Parathyroid adenoma (tissue), 2 donors: ENCODE data around the gene USP12.

Experiments
- H2AFZ ChIP-seq: fragments of 300-600 bp; sonication (generic); one replicate; pipeline ENCODE4 v1.7.0; 2017; ENCODE audit warnings: antibody characterized with exemption, mild to moderate bottlenecking
- H3K27ac ChIP-seq: fragments of 300-600 bp; sonication (generic); one replicate; pipeline ENCODE4 v1.7.0; 2017
- H3K27me3 ChIP-seq: fragments of 300-600 bp; sonication (generic); one replicate; pipeline ENCODE4 v1.7.0; 2017; ENCODE audit warnings: low read length; ENCODE audit not compliant: control insufficient read depth, insufficient read depth
- H3K36me3 ChIP-seq: fragments of 300-600 bp; sonication (generic); one replicate; pipeline ENCODE4 v1.7.0; 2017; ENCODE audit warnings: low read length; ENCODE audit not compliant: control insufficient read depth, insufficient read depth
- H3K4me1 ChIP-seq: fragments of 300-600 bp; sonication (generic); one replicate; pipeline ENCODE4 v1.7.0; 2017; ENCODE audit warnings: control low read depth
- H3K4me2 ChIP-seq: fragments of 300-600 bp; sonication (generic); one replicate; pipeline ENCODE4 v1.7.0; 2017; ENCODE audit warnings: low read length
- H3K4me3 ChIP-seq: fragments of 300-600 bp; sonication (generic); one replicate; pipeline ENCODE4 v1.7.0; 2017; ENCODE audit warnings: low read depth, low read length
- H3K79me2 ChIP-seq: fragments of 300-600 bp; sonication (generic); one replicate; pipeline ENCODE4 v1.7.0; 2017; ENCODE audit warnings: control low read depth
- H3K9ac ChIP-seq: fragments of 300-600 bp; sonication (generic); one replicate; pipeline ENCODE4 v1.7.0; 2017; ENCODE audit warnings: mild to moderate bottlenecking
- H3K9me3 ChIP-seq: fragments of 300-600 bp; sonication (generic); one replicate; pipeline ENCODE4 v1.7.0; 2017; ENCODE audit warnings: low read length; ENCODE audit not compliant: control insufficient read depth
- TF ChIP-seq, protein P1 (sequence below): fragments of 300-600 bp; sonication (generic); IDR thresholded peaks from one replicate; pipeline ENCODE4 v1.7.0; 2017; ENCODE audit warnings: antibody characterized with exemption, mild to moderate bottlenecking
- donor health status: primary hyperparathyroidism.

Gene USP12

DNA sequence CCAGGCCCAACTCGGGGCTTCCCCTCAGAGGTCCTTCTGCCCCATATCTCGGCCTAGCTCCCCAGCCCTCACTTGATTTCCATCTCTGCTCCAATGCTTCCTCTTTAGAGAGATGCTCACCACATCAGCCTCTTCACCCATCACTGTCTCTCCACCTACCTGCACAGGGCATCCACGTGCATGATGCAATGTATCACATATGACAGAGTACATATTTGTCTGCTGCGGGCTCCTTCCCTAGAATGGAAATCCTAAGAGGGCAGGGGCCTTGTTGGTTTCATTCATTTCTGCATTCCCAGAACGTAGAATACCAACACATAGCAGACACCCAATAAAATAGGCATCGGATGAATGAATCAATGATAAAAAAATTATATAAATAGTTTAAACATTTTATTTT lies 130.3 kb downstream of the USP12 start:
- no peak overlapping the region for H2AFZ ChIP-seq
- TF ChIP-seq, protein P1, sequence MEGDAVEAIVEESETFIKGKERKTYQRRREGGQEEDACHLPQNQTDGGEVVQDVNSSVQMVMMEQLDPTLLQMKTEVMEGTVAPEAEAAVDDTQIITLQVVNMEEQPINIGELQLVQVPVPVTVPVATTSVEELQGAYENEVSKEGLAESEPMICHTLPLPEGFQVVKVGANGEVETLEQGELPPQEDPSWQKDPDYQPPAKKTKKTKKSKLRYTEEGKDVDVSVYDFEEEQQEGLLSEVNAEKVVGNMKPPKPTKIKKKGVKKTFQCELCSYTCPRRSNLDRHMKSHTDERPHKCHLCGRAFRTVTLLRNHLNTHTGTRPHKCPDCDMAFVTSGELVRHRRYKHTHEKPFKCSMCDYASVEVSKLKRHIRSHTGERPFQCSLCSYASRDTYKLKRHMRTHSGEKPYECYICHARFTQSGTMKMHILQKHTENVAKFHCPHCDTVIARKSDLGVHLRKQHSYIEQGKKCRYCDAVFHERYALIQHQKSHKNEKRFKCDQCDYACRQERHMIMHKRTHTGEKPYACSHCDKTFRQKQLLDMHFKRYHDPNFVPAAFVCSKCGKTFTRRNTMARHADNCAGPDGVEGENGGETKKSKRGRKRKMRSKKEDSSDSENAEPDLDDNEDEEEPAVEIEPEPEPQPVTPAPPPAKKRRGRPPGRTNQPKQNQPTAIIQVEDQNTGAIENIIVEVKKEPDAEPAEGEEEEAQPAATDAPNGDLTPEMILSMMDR, result no peak
- no peaks in the 10 kb centered on the region for H3K79me2 ChIP-seq
- H3K9me3 ChIP-seq, result no peaks in the 10 kb centered on the region
- no peak overlapping the region for H3K27ac ChIP-seq
- no peak overlapping the region for H3K4me2 ChIP-seq
- H3K27me3 ChIP-seq, result no peaks in the 10 kb centered on the region
- no peaks in the 10 kb centered on the region for H3K4me1 ChIP-seq
- no peak overlapping the region for H3K4me3 ChIP-seq
- no peak overlapping the region for H3K9ac ChIP-seq
- H3K36me3 ChIP-seq, result no peaks in the 10 kb centered on the region

DNA sequence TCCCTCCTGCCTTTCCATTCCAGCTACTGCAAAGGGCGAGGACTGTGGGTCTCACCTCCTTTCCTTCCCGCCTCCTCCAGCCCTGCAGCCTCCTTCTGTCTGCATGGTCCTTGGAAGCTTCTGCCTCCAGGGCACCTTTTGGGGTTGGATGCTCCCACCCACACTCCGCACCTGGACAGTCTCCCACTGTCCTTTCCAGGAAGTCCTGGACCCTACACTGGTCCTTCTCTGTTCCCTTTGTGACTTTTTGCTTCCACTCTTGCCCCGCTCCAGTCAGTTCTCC lies 130.8 kb downstream of the USP12 start:
- no peak overlapping the region for H3K9ac ChIP-seq
- H3K4me2 ChIP-seq, result no peak overlapping the region
- H3K4me3 ChIP-seq, result no peak overlapping the region
- H3K27me3 ChIP-seq, result no peaks in the 10 kb centered on the region
- H2AFZ ChIP-seq, result no peak overlapping the region
- no peaks in the 10 kb centered on the region for H3K4me1 ChIP-seq
- no peaks in the 10 kb centered on the region for H3K79me2 ChIP-seq
- H3K36me3 ChIP-seq, result no peaks in the 10 kb centered on the region
- H3K27ac ChIP-seq, result no peak overlapping the region
- TF ChIP-seq, protein P1, result no peak
- no peaks in the 10 kb centered on the region for H3K9me3 ChIP-seq

DNA sequence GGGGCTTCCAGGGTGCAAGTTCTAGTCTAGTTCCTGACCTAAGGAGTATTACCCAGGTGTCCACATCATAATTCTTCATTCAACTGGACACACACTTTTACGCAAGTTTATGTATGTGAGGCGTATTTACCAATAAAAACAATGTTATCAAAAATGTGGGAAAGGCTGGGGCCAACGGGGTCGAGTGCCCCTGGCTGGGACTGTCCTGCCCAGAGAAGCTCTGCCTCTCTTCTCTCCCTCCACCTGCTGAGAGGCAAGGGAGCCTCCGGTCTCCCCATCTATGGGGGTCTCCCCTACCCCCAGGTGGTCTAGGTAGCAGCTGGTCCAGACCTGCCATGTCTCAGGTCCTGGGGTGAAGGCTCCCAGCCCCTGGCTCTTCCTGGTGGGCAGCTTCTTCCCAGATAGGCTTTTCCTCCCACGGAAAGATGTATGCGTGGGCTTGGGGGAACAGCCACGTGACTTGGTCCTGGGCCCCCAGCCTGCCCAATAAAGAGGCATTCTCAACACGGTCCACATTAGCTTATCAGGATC lies 132.4 kb downstream of the USP12 start:
- Histone ChIP-seq H3K9ac (no peak overlapping the region), H3K36me3 (no peaks in the 10 kb centered on the region), H3K4me2 (no peak overlapping the region), H3K4me1 (no peaks in the 10 kb centered on the region), H3K4me3 (no peak overlapping the region), H3K27ac (no peak overlapping the region), H3K27me3 (no peaks in the 10 kb centered on the region), H3K79me2 (no peaks in the 10 kb centered on the region), H3K9me3 (no peaks in the 10 kb centered on the region), H2AFZ (no peak overlapping the region)
- TF ChIP-seq, protein P1, result no peak

DNA sequence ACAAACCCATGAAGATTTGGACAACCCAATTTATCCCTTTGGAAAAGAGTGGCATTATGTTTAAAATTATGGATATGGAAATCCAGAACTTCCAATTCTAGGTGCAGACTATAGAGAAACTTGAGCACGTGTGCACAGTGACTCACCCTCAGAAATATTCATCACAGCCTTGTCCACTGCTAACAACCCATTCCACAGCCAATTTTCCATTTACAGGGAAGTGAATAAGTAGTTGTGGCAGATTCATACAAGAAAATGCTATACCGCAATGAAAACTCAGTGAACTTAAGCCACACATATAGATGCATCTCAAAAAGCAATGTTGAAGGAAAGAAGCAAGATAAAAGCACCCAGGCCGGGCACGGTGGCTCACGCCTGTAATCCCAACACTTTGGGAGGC lies 133.3 kb downstream of the USP12 start:
- no peaks in the 10 kb centered on the region for H3K4me1 ChIP-seq
- TF ChIP-seq, protein P1, result no peak
- no peak overlapping the region for H3K27ac ChIP-seq
- no peaks in the 10 kb centered on the region for H3K36me3 ChIP-seq
- no peak overlapping the region for H3K4me2 ChIP-seq
- no peak overlapping the region for H2AFZ ChIP-seq
- H3K27me3 ChIP-seq, result no peaks in the 10 kb centered on the region
- no peaks in the 10 kb centered on the region for H3K79me2 ChIP-seq
- no peak overlapping the region for H3K4me3 ChIP-seq
- no peak overlapping the region for H3K9ac ChIP-seq
- H3K9me3 ChIP-seq, result no peaks in the 10 kb centered on the region

DNA sequence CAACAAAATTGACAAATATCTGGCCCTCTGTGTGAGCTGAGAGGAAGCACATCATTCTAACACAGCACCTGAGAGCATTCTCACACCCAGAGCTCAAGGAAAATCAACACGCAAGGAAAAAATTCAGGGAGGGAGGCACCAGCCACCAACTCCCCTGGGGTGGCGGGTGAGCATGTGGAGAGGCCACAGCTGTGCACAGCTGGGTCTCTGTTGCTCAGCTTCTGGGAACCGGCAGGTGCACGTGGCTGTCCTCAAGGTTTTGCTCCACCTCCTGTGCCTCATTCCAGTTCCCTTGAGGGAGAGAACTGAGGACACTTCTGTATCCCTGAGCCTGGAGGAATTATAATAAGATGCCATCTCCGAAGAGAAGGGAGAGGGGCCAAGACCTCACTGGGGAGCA lies 134.0 kb downstream of the USP12 start:
- H3K4me3 ChIP-seq, result no peak overlapping the region
- H3K4me1 ChIP-seq, result no peaks in the 10 kb centered on the region
- H3K27me3 ChIP-seq, result no peaks in the 10 kb centered on the region
- H3K27ac ChIP-seq, result no peak overlapping the region
- TF ChIP-seq, protein P1, result no peak
- no peaks in the 10 kb centered on the region for H3K9me3 ChIP-seq
- no peak overlapping the region for H2AFZ ChIP-seq
- H3K4me2 ChIP-seq, result no peak overlapping the region
- H3K79me2 ChIP-seq, result no peaks in the 10 kb centered on the region
- no peak overlapping the region for H3K9ac ChIP-seq
- no peaks in the 10 kb centered on the region for H3K36me3 ChIP-seq
